T-helper 9 cell (primary cell): ENCODE measurements around the gene SATB2.

ENCODE experiments used
- DNase-seq: peaks from one replicate; pipeline ENCODE4 v3.0.0-alpha.2; 2020

Gene SATB2

GRCh38 chr2:199317646-199318045 is 140.1 kb downstream of the SATB2 start:
- DNase-seq, result no peak

GRCh38 chr2:199316851-199317250 is 140.9 kb downstream of the SATB2 start:
- no peak for DNase-seq

- DNase-seq, result no peak
Measured at GRCh38 chr2:199315299-199316179, 142.2 kb downstream of the SATB2 start.

GRCh38 chr2:199312931-199313330 is 144.8 kb downstream of the SATB2 start:
- DNase-seq, result no peak

- no peak for DNase-seq
Measured at GRCh38 chr2:199310771-199311585, 146.8 kb downstream of the SATB2 start.

- no peak for DNase-seq
Measured at GRCh38 chr2:199309973-199310372, 147.8 kb downstream of the SATB2 start.

GRCh38 chr2:199309411-199309810 is 148.3 kb downstream of the SATB2 start:
- no peak for DNase-seq

GRCh38 chr2:199308567-199308966 is 149.2 kb downstream of the SATB2 start:
- no peak for DNase-seq

- no peak for DNase-seq
Measured at GRCh38 chr2:199307461-199307860, 150.3 kb downstream of the SATB2 start.

GRCh38 chr2:199306116-199306515 is 151.6 kb downstream of the SATB2 start:
- no peak for DNase-seq

- no peak for DNase-seq
Measured at GRCh38 chr2:199303728-199304177, 154.0 kb downstream of the SATB2 start.

- DNase-seq, result no peak
Measured at GRCh38 chr2:199302851-199303250, 154.9 kb downstream of the SATB2 start.

GRCh38 chr2:199288424-199288823 is 169.3 kb downstream of the SATB2 start:
- no peak for DNase-seq

GRCh38 chr2:199282309-199282708 is 175.4 kb downstream of the SATB2 start:
- no peak for DNase-seq

- no peak for DNase-seq
Measured at GRCh38 chr2:199279146-199279545, 178.6 kb downstream of the SATB2 start.

- DNase-seq, result no peak
Measured at GRCh38 chr2:199278099-199278498, 179.6 kb downstream of the SATB2 start.

- DNase-seq, result no peak
Measured at GRCh38 chr2:199273042-199273511, 184.7 kb downstream of the SATB2 start.

- DNase-seq, result no peak
Measured at GRCh38 chr2:199261936-199262335, 195.8 kb downstream of the SATB2 start.

- DNase-seq, result no peak
Measured at GRCh38 chr2:199261239-199261638, 196.5 kb downstream of the SATB2 start.

- no peak for DNase-seq
Measured at GRCh38 chr2:199259671-199260070, 198.1 kb downstream of the SATB2 start.

GRCh38 chr2:199258291-199258690 is 199.4 kb downstream of the SATB2 start:
- no peak for DNase-seq

- DNase-seq, result no peak
Measured at GRCh38 chr2:199257261-199258224, 200.2 kb downstream of the SATB2 start.
